ENCODE results near the gene NKAIN2.

GRCh38 chr6:123940551-123940950 lies 136.9 kb downstream of the NKAIN2 start:
- no peak for TF ChIP-seq CTCF (IDR thresholded peaks at IDR 0.05)
- TF ChIP-seq POLR2A (IDR thresholded peaks at IDR 0.05), result no peak
